Measurements from ENCODE around the gene CDKAL1. TPM values are rescaled to one million over a fixed set of nuclear protein-coding genes. Genes with fewer than 3 reads are reported as not detected.
"Not testable (repeated sequence)": the region's sequence is repeated elsewhere in the genome, so short reads cannot be mapped to it uniquely, and the experiment has no call there.

The CDKAL1 gene
- total RNA-seq, 4 donors from 2014 or later, result 13.5 to 21.2 (median 17.3) TPM

DNA sequence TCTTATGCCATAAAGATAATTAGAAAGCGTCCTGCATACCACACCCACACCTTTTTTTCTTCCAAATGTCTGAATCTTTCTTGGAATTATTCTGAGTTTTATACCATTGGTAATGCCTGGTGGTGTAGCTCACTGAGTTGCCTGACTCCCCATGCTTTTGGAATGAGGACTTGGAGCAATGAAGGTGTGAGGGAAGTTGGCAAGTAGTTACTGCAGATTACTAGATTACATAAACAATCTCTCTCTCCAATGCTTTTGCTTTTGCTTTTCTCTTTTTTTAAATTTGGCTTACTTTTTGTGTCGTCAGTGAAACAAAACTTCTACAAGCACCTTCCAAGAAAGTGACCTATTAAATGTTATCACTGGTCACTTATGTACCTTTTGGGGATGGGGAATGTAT, 653.2 kb downstream of the CDKAL1 start:
- no peak for TF ChIP-seq EP300 (IDR thresholded peaks at IDR 0.05)
- TF ChIP-seq, protein P1, sequence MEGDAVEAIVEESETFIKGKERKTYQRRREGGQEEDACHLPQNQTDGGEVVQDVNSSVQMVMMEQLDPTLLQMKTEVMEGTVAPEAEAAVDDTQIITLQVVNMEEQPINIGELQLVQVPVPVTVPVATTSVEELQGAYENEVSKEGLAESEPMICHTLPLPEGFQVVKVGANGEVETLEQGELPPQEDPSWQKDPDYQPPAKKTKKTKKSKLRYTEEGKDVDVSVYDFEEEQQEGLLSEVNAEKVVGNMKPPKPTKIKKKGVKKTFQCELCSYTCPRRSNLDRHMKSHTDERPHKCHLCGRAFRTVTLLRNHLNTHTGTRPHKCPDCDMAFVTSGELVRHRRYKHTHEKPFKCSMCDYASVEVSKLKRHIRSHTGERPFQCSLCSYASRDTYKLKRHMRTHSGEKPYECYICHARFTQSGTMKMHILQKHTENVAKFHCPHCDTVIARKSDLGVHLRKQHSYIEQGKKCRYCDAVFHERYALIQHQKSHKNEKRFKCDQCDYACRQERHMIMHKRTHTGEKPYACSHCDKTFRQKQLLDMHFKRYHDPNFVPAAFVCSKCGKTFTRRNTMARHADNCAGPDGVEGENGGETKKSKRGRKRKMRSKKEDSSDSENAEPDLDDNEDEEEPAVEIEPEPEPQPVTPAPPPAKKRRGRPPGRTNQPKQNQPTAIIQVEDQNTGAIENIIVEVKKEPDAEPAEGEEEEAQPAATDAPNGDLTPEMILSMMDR (IDR thresholded peaks at IDR 0.05), result no peak
- TF ChIP-seq POLR2A (IDR thresholded peaks at IDR 0.05), result no peak
- 70 to 81% methylated on average over 2 of the region's 2 CpGs for WGBS, 2 donors
- Histone ChIP-seq H3K9me3 (no peaks in the 10 kb centered on the region), H3K27me3 (no peaks in the 10 kb centered on the region), H3K27ac (no peak overlapping the region), H3K36me3 (no peaks in the 10 kb centered on the region), H3K4me1 (peaks cover 0 to 16% (median 6%) of the 10 kb centered on the region in 4 donors), H3K4me3 (no peak overlapping the region)
- no peak for DNase-seq (ENCODE audit: low spot score in 2 of 2)

DNA sequence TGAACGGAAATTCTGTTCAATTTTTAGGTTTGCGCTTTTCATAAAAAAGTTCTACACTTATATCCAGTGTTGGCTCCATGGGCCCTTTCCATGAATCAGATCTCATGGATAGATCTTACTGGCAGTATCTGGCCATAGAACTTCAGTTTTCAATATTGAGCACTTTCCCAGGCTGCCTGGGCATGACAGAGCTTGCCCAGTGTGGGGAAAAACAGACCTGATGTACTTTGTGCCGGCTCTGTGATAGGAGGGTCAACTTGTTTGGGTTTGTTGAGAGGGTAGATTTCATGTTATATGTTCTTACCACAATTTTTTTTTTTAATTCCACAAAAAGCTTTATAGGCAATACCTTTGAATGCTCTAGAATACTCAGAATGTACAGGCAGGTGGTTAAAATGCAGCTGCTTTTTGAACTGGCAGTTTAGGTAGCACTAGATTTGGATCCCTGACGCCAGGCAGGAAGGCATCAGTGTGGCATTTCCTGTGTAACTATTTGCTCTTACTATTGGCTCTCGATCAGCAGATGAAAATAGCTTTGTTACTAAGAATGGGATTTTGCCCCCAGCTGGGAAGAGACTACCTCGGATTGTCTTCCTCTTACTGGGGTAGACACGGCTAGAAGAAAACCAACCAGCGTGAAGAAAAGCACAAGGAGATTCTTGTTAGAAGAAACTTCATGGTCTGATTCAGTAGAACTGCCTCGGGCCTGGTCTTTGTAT, 654.4 kb downstream of the CDKAL1 start:
- no peak overlapping the region for H3K4me3 ChIP-seq
- no peaks in the 10 kb centered on the region for H3K27me3 ChIP-seq
- no peak overlapping the region for H3K27ac ChIP-seq
- TF ChIP-seq POLR2A (IDR thresholded peaks at IDR 0.05) (no peak), EP300 (IDR thresholded peaks at IDR 0.05) (no peak)
- TF ChIP-seq, protein P1 (IDR thresholded peaks at IDR 0.05), result no peak
- H3K36me3 ChIP-seq, result no peaks in the 10 kb centered on the region
- no peak for DNase-seq (ENCODE audit: low spot score in 2 of 2)
- H3K4me1 ChIP-seq, result peaks cover 0 to 16% (median 6%) of the 10 kb centered on the region in 4 donors
- WGBS, 2 donors, result 64 to 65% methylated on average over 9 of the region's 9 CpGs
- H3K9me3 ChIP-seq, result no peaks in the 10 kb centered on the region

DNA sequence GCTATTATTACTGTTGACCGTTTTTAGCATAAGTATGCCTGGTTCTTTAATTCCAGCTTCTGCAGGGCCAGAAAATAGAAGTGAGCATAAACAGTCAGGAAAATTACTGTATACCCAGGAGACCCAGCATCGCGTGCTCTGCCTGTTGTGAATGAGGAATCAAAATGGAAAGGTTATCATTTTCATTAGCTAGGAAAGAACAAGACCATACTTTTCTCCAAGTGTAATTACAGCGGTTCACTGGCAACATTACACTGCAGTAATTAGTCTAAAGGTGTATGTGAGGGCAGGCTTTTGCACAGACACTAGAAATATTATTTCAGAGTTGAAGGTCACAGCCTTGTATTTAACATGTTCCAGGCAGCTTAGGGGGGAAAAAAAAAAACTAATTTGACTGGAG, 655.5 kb downstream of the CDKAL1 start:
- Histone ChIP-seq H3K27ac (no peak overlapping the region), H3K9me3 (no peaks in the 10 kb centered on the region), H3K36me3 (no peaks in the 10 kb centered on the region), H3K4me1 (peaks cover 0 to 16% (median 6%) of the 10 kb centered on the region in 4 donors), H3K27me3 (no peaks in the 10 kb centered on the region), H3K4me3 (no peak overlapping the region)
- no peak for TF ChIP-seq EP300 (IDR thresholded peaks at IDR 0.05)
- TF ChIP-seq POLR2A (IDR thresholded peaks at IDR 0.05), result no peak
- TF ChIP-seq, protein P1 (IDR thresholded peaks at IDR 0.05), result no peak
- WGBS, 2 donors, result 52 to 58% methylated on average over 4 of the region's 4 CpGs
- DNase-seq (ENCODE audit: low spot score in 2 of 2), result no peak

DNA sequence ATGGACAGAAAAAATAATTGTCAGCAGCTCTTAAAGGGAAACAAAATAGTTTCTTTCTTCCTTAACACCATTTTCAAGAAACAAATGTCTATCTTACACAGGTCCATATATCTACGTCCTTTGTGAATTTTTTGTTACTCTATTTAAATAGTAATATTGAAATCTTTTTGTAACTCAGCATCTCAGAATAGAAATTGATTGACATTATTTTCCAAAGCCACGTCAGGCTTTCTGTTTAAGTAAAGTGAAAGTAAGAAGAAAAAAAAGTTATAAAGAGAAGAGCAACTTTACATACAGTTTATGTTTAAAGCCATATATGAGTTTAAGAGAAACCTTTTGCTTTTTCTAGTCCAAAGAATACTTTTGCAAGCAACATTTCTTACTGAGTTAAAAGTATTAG, 656.4 kb downstream of the CDKAL1 start:
- H3K9me3 ChIP-seq, result no peaks in the 10 kb centered on the region
- WGBS, 2 donors, result 62 to 76% methylated on average over 2 of the region's 2 CpGs
- no peaks in the 10 kb centered on the region for H3K36me3 ChIP-seq
- no peak for DNase-seq (ENCODE audit: low spot score in 2 of 2)
- peaks cover 0 to 16% (median 6%) of the 10 kb centered on the region in 4 donors for H3K4me1 ChIP-seq
- H3K27me3 ChIP-seq, result no peaks in the 10 kb centered on the region
- H3K27ac ChIP-seq, result no peak overlapping the region
- H3K4me3 ChIP-seq, result no peak overlapping the region
- no peak for TF ChIP-seq EP300 (IDR thresholded peaks at IDR 0.05)
- TF ChIP-seq, protein P1 (IDR thresholded peaks at IDR 0.05), result no peak
- no peak for TF ChIP-seq POLR2A (IDR thresholded peaks at IDR 0.05)

DNA sequence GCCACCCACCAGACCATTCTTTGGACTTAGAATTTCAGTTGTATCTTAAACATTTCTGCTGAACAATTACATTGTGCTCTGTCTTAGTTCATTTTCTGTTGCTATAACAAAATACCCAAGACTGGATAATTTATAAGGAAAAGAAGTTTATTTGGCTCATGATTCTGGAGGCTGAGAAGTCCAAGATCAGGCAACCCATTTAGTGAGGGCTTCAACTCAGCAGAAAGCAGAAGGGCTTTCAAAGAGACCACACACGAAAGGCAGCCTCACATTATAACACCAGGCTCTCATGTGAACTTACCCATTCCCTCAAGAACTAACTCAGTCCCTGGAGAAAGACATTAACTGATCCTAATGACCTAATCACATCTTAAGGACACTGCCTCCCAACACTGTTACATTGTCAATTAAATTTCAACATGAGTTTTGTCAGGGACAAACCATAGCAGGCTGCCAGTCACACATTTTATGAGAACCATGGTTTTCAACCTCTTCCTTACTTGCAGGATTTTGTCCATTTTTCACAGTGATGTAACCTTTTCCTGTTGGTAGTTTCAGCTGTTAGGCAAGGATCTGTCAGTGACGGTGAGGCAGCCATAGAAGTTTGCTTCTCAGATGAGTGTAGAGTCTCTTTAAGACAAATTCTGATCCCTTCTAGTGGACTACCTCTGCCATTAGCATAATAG, 659.7 kb downstream of the CDKAL1 start:
- Histone ChIP-seq H3K9me3 (no peaks in the 10 kb centered on the region), H3K27ac (no peak overlapping the region), H3K4me3 (no peak overlapping the region), H3K36me3 (no peaks in the 10 kb centered on the region), H3K4me1 (peaks cover 0 to 10% (median 2%) of the 10 kb centered on the region in 4 donors), H3K27me3 (no peaks in the 10 kb centered on the region)
- TF ChIP-seq EP300 (IDR thresholded peaks at IDR 0.05), result no peak
- no peak for TF ChIP-seq POLR2A (IDR thresholded peaks at IDR 0.05)
- TF ChIP-seq, protein P1 (IDR thresholded peaks at IDR 0.05), result no peak
- DNase-seq (ENCODE audit: low spot score in 2 of 2), result no peak
- WGBS, 2 donors, result 94 to 96% methylated on average over 2 of the region's 2 CpGs

DNA sequence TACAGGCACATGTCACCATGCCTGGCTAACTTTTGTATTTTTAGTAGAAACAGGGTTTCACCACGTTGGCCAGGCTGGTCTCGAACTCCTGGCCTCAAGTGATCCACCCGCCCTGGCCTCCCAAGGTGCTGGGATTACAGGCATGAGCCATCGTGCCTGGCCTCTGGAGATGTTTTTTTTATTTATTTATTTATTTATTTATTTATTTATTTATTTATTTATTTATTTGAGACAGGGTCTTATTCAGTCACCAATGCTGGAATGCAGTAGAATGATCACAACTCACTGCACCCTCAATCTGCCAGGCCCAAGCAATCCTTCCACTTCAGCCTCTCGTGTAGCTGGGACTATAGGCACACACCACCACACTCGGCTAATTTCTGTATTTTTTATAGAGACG, 661.0 kb downstream of the CDKAL1 start:
- not testable (repeated sequence) for DNase-seq (ENCODE audit: low spot score in 2 of 2); H3K9me3 ChIP-seq; H3K27ac ChIP-seq; H3K36me3 ChIP-seq; H3K27me3 ChIP-seq; H3K4me3 ChIP-seq
- WGBS, 2 donors, result 95 to 96% methylated on average over 7 of the region's 7 CpGs
- H3K4me1 ChIP-seq, result peaks cover 0 to 16% (median 2%) of the 10 kb centered on the region in 4 donors

All from tibial nerve (tissue), 4 donors.